IMR-90 (cell line): ENCODE measurements around the gene FITM1. TPM values are rescaled to one million over a fixed set of nuclear protein-coding genes. Genes with fewer than 3 reads are reported as not detected.

Experiments
- ATAC-seq: fragments of 200-7000 bp; cut with Tn5 transposase; 2 replicates; pipeline ENCODE4 v1.9.1; 2020; ENCODE audit warnings: low read depth, mild to moderate bottlenecking, moderate library complexity
- BruUV-seq: library from RNA; stranded (reverse); fragments of 400-500 nt; replicated peaks from 2 replicates; lab custom pipeline; 2021; lab: Mats Ljungman, UMichigan
- CTCF ChIA-PET: fragments of 300-600 bp; formaldehyde crosslinking; extraction: SDS; loops from one replicate; lab custom pipeline; 2021; ENCODE audit warnings: antibody characterized with exemption; lab: Yijun Ruan, JAX
- POLR2A ChIA-PET: fragments of 300-600 bp; sonication (Branson Sonifier 250); formaldehyde crosslinking; loops from one replicate; lab custom pipeline; 2022; ENCODE audit warnings: antibody characterized with exemption; ENCODE audit not compliant: unreplicated experiment; lab: Charles Lee
- DNase-seq: peaks from one replicate; pipeline ENCODE4 v3.0.0; 2013
- H2AFZ ChIP-seq: replicated peaks from 2 replicates; pipeline ENCODE3; 2013; ENCODE audit warnings: low read length, mild to moderate bottlenecking; ENCODE audit not compliant: poor library complexity
- H2AK5ac ChIP-seq: 2 replicates; pipeline ENCODE4 v1.6.1; 2013; ENCODE audit warnings: low read depth, low read length, inconsistent platforms
- H2AK9ac ChIP-seq: replicated peaks from 2 replicates; pipeline ENCODE3; 2013; ENCODE audit warnings: mild to moderate bottlenecking, low read depth, low read length, moderate library complexity; ENCODE audit not compliant: poor library complexity
- H2BK120ac ChIP-seq: 2 replicates; pipeline ENCODE4 v1.6.1; 2013; ENCODE audit warnings: low read depth, low read length, inconsistent platforms
- H2BK15ac ChIP-seq: 3 replicates; pipeline ENCODE4 v1.6.1; 2013; ENCODE audit warnings: low read depth, low read length, inconsistent platforms
- H2BK20ac ChIP-seq: 2 replicates; pipeline ENCODE4 v1.6.1; 2013; ENCODE audit warnings: low read depth, mild to moderate bottlenecking, inconsistent platforms, low read length, moderate library complexity
- H2BK5ac ChIP-seq: 2 replicates; pipeline ENCODE4 v1.6.1; 2013; ENCODE audit warnings: mild to moderate bottlenecking, low read depth, low read length, inconsistent platforms; ENCODE audit not compliant: poor library complexity, severe bottlenecking
- H3K14ac ChIP-seq: replicated peaks from 2 replicates; pipeline ENCODE4 v1.6.1; 2013; ENCODE audit warnings: low read depth, low read length, inconsistent platforms
- H3K18ac ChIP-seq: 2 replicates; pipeline ENCODE4 v1.6.1; 2013; ENCODE audit warnings: low read depth, low read length, control low read depth
- H3K23ac ChIP-seq: 2 replicates; pipeline ENCODE4 v1.6.1; 2013; ENCODE audit warnings: low read depth, low read length, inconsistent platforms
- H3K27ac ChIP-seq: 2 replicates; pipeline ENCODE4 v1.5.1; 2013; ENCODE audit warnings: mild to moderate bottlenecking, control low read depth, low read length; ENCODE audit not compliant: insufficient read depth
- H3K27me3 ChIP-seq: 2 replicates; pipeline ENCODE4 v1.6.1; 2013; ENCODE audit warnings: low read length; ENCODE audit not compliant: control insufficient read depth, insufficient read depth
- H3K36me3 ChIP-seq: 2 replicates; pipeline ENCODE4 v1.6.1; 2013; ENCODE audit warnings: low read length, mixed read lengths; ENCODE audit not compliant: control insufficient read depth, insufficient read depth
- H3K4ac ChIP-seq: 2 replicates; pipeline ENCODE4 v1.6.1; 2013; ENCODE audit warnings: low read depth, low read length, inconsistent platforms
- H3K4me1 ChIP-seq: 2 replicates; pipeline ENCODE4 v1.6.1; 2013; ENCODE audit warnings: low read length, mixed read lengths; ENCODE audit not compliant: control insufficient read depth, insufficient read depth
- H3K4me2 ChIP-seq: 2 replicates; pipeline ENCODE4 v1.6.1; 2013; ENCODE audit warnings: low read depth, mild to moderate bottlenecking, control low read depth, low read length, moderate library complexity
- H3K4me3 ChIP-seq: 2 replicates; pipeline ENCODE4 v1.5.1; 2013; ENCODE audit warnings: low read depth, mild to moderate bottlenecking, control low read depth, low read length, moderate library complexity; ENCODE audit not compliant: insufficient read depth
- H3K56ac ChIP-seq: 2 replicates; pipeline ENCODE4 v1.6.1; 2013; ENCODE audit warnings: low read length, inconsistent platforms; ENCODE audit not compliant: insufficient read depth; ENCODE audit errors: extremely low read depth
- H3K79me1 ChIP-seq, 2 experiments: 2 replicates each; pipeline ENCODE4 v1.6.1; 2013; ENCODE audit warnings: low read length in 2 of 2, inconsistent platforms in 1 of 2, low read depth in 1 of 2
- H3K9ac ChIP-seq: 2 replicates; pipeline ENCODE4 v1.6.1; 2013; ENCODE audit warnings: low read depth, low read length, control low read depth
- H3K9me1 ChIP-seq: 2 replicates; pipeline ENCODE4 v1.6.1; 2013; ENCODE audit warnings: low read length, inconsistent platforms; ENCODE audit not compliant: insufficient read depth
- H3K9me3 ChIP-seq: 2 replicates; pipeline ENCODE4 v1.6.1; 2013; ENCODE audit warnings: low read length; ENCODE audit not compliant: control insufficient read depth, insufficient read depth
- H4K20me1 ChIP-seq: 2 replicates; pipeline ENCODE4 v1.6.1; 2013; ENCODE audit warnings: low read length, inconsistent platforms; ENCODE audit not compliant: insufficient read depth
- H4K5ac ChIP-seq: 2 replicates; pipeline ENCODE4 v1.6.1; 2013; ENCODE audit warnings: mild to moderate bottlenecking, low read depth, low read length, control low read depth
- H4K8ac ChIP-seq, 2 experiments: 2 replicates each; pipeline ENCODE4 v1.6.1; 2013; ENCODE audit warnings: low read depth in 2 of 2, low read length in 2 of 2, control low read depth in 1 of 2, inconsistent platforms in 1 of 2
- H4K91ac ChIP-seq: 2 replicates; pipeline ENCODE4 v1.6.1; 2013; ENCODE audit warnings: low read depth, low read length, inconsistent platforms; ENCODE audit not compliant: insufficient read depth
- FOS ChIP-seq: fragments of 150-350 bp; IDR thresholded peaks from 2 replicates; pipeline ENCODE4 v1.6.1; 2016; ENCODE audit warnings: low read depth, low read length
- MAFK ChIP-seq: IDR thresholded peaks from 2 replicates; pipeline ENCODE4 v1.6.1; 2012; ENCODE audit warnings: low read depth, low read length, improper control_type of control experiment
- MAZ ChIP-seq: IDR thresholded peaks from 2 replicates; pipeline ENCODE4 v1.6.1; 2012; ENCODE audit warnings: low read depth, mild to moderate bottlenecking, low read length, improper control_type of control experiment, moderate library complexity, borderline replicate concordance
- NFE2L2 ChIP-seq: fragments of 150-350 bp; IDR thresholded peaks from 2 replicates; pipeline ENCODE4 v1.6.1; 2016; ENCODE audit warnings: low read depth, mild to moderate bottlenecking, low read length
- POLR2A ChIP-seq: IDR thresholded peaks from 2 replicates; pipeline ENCODE4 v1.6.1; 2012; ENCODE audit warnings: mild to moderate bottlenecking, low read depth, low read length
- RFX5 ChIP-seq: IDR thresholded peaks from 2 replicates; pipeline ENCODE4 v1.8.0; 2012; ENCODE audit warnings: low read depth, mild to moderate bottlenecking, low read length, moderate library complexity
- SMC3 ChIP-seq: fragments of 150-350 bp; IDR thresholded peaks from 2 replicates; pipeline ENCODE4 v1.6.1; 2016; ENCODE audit warnings: low read depth, mild to moderate bottlenecking, antibody characterized with exemption, low read length, moderate library complexity
- WGBS, 2 experiments: methylation state at CpG; one replicate each; pipeline versions ENCODE4 v1.1.5 to v1.1.7; 2013; ENCODE audit warnings: missing lambda C conversion rate in 2 of 2; ENCODE audit not compliant: insufficient read length in 1 of 2; ENCODE audit errors: extremely low coverage in 2 of 2; 5-methylcytosine and 5-hydroxymethylcytosine counted together
- dilution Hi-C: fragments of 300-500 bp; cut with HindIII; formaldehyde crosslinking; loops from one replicate; pipeline ENCODE4 v1.14.3; 2018; ENCODE audit warnings: low sequenced_read_pairs; ENCODE audit not compliant: unreplicated experiment
- in situ Hi-C: fragments of 300-500 bp; cut with MboI; formaldehyde crosslinking; loops from 3 replicates; pipeline ENCODE4 v1.14.3; 2019; ENCODE audit warnings: low sequenced_read_pairs, inconsistent platforms, mixed read lengths
- intact Hi-C: fragments of 100-400 bp; cut with micrococcal nuclease; formaldehyde crosslinking; loops from 2 replicates; pipeline ENCODE4 v1.10.0; 2022
- polyA plus RNA-seq, 3 experiments: library from polyadenylated mRNA; depleted of rRNA; stranded (reverse); fragments of >200 nt; gene quantifications; 2 replicates each; pipeline ENCODE4 v1.2.3, GENCODE V29; 2012; ENCODE audit warnings: low replicate concordance in 1 of 3
- total RNA-seq: library from RNA; depleted of rRNA; stranded (reverse); fragments of >200 nt; gene quantifications from 2 replicates; pipeline ENCODE4 v1.2.3, GENCODE V29; 2012
- TF ChIP-seq, protein P1 (sequence below): fragments of 150-350 bp; IDR thresholded peaks from 2 replicates; pipeline ENCODE4 v1.6.1; 2017; ENCODE audit warnings: mild to moderate bottlenecking, antibody characterized with exemption, low read length, low read depth
- TF ChIP-seq, protein P2 (sequence below): fragments of 150-350 bp; IDR thresholded peaks from 2 replicates; pipeline ENCODE4 v1.6.1; 2016; ENCODE audit warnings: low read depth, mild to moderate bottlenecking, low read length, moderate library complexity, borderline replicate concordance

Gene FITM1
- total and polyA plus RNA-seq, 2 of the 4 experiments (the other 2 are of a cell fraction), result not detected

DNA sequence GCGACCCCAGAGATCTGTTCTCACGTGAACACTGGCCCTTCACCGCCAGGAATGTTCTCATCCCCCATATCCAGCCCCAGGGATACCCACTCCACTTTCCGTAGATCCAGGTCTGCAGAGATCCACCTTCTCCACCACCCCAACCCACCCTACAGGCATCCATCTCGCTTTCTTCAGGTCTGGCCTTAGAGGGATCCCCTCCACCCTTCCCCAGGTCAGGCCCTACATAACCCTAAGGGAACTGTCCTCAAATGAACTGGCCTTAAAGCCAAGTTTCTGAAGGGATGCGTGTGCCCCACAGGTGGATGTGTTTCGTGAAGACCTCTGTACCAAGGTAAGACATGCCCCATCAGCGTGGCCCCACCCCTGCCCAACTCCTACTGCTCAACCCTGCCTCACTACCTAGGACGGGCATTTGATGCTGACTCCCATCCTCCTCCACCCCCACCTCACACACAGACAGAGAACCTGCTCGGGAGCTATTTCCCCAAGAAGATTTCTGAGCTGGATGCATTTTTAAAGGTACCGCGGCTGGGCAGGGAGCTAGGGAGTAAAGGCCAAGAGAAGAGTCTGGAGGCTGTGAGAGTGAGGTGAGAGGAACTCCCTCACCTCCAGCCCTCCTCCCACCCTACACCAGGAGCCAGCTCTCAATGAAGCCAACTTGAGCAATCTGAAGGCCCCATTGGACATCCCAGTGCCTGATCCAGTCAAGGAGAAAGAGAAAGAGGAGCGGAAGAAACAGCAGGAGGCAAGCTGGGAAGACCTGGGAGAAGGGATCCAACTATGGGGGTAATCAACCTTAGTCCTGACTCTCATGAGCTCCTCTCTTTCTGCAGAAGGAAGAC lies 6.4 kb downstream of the FITM1 start:
- H4K8ac ChIP-seq, result peak overlapping the region in 1 of 2 experiments; percentile 77; a peak in 1 of 4 replicates
- no peak overlapping the region for H4K5ac ChIP-seq
- peaks cover 19% of the 10 kb centered on the region for H3K9me1 ChIP-seq
- H3K4me1 ChIP-seq, result peaks cover 11% of the 10 kb centered on the region
- no peak overlapping the region for H4K91ac ChIP-seq
- intact Hi-C loops (no loop called here), in situ Hi-C loops (loop anchor here (10.0 to 25.0 kb wide), 3 partner anchors 298 to 1050 kb away; partner anchors contain the start of genes ACIN1, BCL2L2, C14orf119 and PABPN1), dilution Hi-C loops (no loop called here)
- no peak for DNase-seq
- whole genome bisulfite sequencing, 2 experiments, result 40% methylated on average over 3 of the region's 13 CpGs; no CpG with 5 or more reads in 1 of the 2 experiments
- peak overlapping the region; percentile 88 for H3K23ac ChIP-seq
- peak overlapping the region; percentile 78 for H2BK5ac ChIP-seq
- H3K18ac ChIP-seq, result no peak overlapping the region
- peak overlapping the region; percentile 72 for H3K9ac ChIP-seq
- H2BK15ac ChIP-seq, result no peak overlapping the region
- no peaks in the 10 kb centered on the region for H3K9me3 ChIP-seq
- H3K79me1 ChIP-seq, result peaks cover 17 to 46% of the 10 kb centered on the region in 2 experiments; a peak in 3 of 4 replicates
- no TSS peak for BruUV-seq
- ATAC-seq, result no peak
- CTCF ChIA-PET, result interaction anchor here (0.8 to 0.9 kb wide), 2 partner anchors 24 to 150 kb away, joined by 3 to 5 read pairs; partner anchors contain the start of gene IRF9
- 0 out of 2 replicates have a peak overlapping the region, but pooled peaks have one; percentile 9 for H3K56ac ChIP-seq
- H3K4ac ChIP-seq, result peak overlapping the region; percentile 71
- H2AFZ ChIP-seq, result peak overlapping the region; percentile 99
- H2BK120ac ChIP-seq, result no peak overlapping the region; the same call in 1 of the 2 replicates
- H2AK5ac ChIP-seq, result peak overlapping the region; percentile 59
- peak overlapping the region; percentile 68 for H3K14ac ChIP-seq
- no peaks in the 10 kb centered on the region for H3K27me3 ChIP-seq
- no peak for TF ChIP-seq MAZ
- TF ChIP-seq, protein P1, sequence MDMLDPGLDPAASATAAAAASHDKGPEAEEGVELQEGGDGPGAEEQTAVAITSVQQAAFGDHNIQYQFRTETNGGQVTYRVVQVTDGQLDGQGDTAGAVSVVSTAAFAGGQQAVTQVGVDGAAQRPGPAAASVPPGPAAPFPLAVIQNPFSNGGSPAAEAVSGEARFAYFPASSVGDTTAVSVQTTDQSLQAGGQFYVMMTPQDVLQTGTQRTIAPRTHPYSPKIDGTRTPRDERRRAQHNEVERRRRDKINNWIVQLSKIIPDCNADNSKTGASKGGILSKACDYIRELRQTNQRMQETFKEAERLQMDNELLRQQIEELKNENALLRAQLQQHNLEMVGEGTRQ, result no peak
- TF ChIP-seq FOS, result no peak
- TF ChIP-seq POLR2A, result no peak
- no peak for TF ChIP-seq NFE2L2
- TF ChIP-seq, protein P2, sequence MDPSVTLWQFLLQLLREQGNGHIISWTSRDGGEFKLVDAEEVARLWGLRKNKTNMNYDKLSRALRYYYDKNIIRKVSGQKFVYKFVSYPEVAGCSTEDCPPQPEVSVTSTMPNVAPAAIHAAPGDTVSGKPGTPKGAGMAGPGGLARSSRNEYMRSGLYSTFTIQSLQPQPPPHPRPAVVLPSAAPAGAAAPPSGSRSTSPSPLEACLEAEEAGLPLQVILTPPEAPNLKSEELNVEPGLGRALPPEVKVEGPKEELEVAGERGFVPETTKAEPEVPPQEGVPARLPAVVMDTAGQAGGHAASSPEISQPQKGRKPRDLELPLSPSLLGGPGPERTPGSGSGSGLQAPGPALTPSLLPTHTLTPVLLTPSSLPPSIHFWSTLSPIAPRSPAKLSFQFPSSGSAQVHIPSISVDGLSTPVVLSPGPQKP, result no peak
- TF ChIP-seq MAFK, result no peak
- TF ChIP-seq RFX5, result no peak
- TF ChIP-seq SMC3, result no peak
- H3K4me2 ChIP-seq, result peak overlapping the region; percentile 92
- H3K36me3 ChIP-seq, result peaks cover 23% of the 10 kb centered on the region
- H3K27ac ChIP-seq, result peak overlapping the region; percentile 79
- no peak overlapping the region for H2BK20ac ChIP-seq
- H2AK9ac ChIP-seq, result peak overlapping the region; percentile 80
- POLR2A ChIA-PET, result interaction anchor here (0.6 to 1.0 kb wide), 2 partner anchors 12 to 42 kb away, joined by 3 read pairs; no protein-coding TSS in a partner anchor
- peak overlapping the region; percentile 97 for H3K4me3 ChIP-seq
- peaks cover 17% of the 10 kb centered on the region for H4K20me1 ChIP-seq
